K562 (cell line): ENCODE data around the gene CARD11. TPM values are rescaled to one million over a fixed set of nuclear protein-coding genes. Genes with fewer than 3 reads are reported as not detected.
A peak's percentile ranks its signal among the peaks of the same experiment; 100 is the strongest.

Experiments
- ATAC-seq: fragments of 200-7000 bp; cut with Tn5 transposase; 3 replicates; pipeline ENCODE4 v1.9.1; 2020; ENCODE audit warnings: moderate library complexity
- BruUV-seq: library from RNA; stranded (reverse); fragments of 400-500 nt; replicated peaks from 2 replicates; lab custom pipeline; 2021; lab: Mats Ljungman, UMichigan
- CTCF ChIA-PET: fragments of 300-600 bp; formaldehyde crosslinking; extraction: SDS; loops from one replicate; lab custom pipeline; 2021; ENCODE audit warnings: low intra/inter-chr PET ratio; lab: Yijun Ruan, JAX
- POLR2A ChIA-PET: fragments of 300-600, 350-650 bp; sonication (Branson Sonifier 250); formaldehyde crosslinking; extraction: SDS; loops from one replicate; lab custom pipeline; 2021; ENCODE audit warnings: antibody characterized with exemption, inconsistent platforms; lab: Yijun Ruan, JAX
- DNase-seq, 4 experiments: peaks; one replicate each; pipeline versions ENCODE4 v3.0.0 to v3.0.0-alpha.2; 2011 to 2018; ENCODE audit warnings: low spot score in 3 of 4, mixed read lengths in 3 of 4; ENCODE audit errors: extremely low read depth in 1 of 4
- FAIRE-seq: peaks from 2 replicates; lab custom pipeline; 2011; peaks lifted over from hg19 to GRCh38; lab: Jason Lieb, UNC
- H2AFZ ChIP-seq: 2 replicates; pipeline ENCODE4 v1.6.0; 2011; ENCODE audit warnings: low read depth, low read length, control low read depth, inconsistent platforms
- H3K27ac ChIP-seq: fragments of 200-600 bp; 3 replicates; pipeline ENCODE4 v1.8.0; 2011; ENCODE audit warnings: low read depth, mild to moderate bottlenecking, control low read depth, inconsistent platforms, low read length, moderate library complexity, mixed read lengths; ENCODE audit errors: extremely low read depth
- H3K27me3 ChIP-seq, 2 experiments: fragments of 300-600 bp in 1 of 2; 2 replicates in 1 of 2; 3 replicates in 1 of 2; pipeline versions ENCODE4 v1.6.0 to v1.8.0; 2011; ENCODE audit warnings: inconsistent platforms in 2 of 2, low read length in 2 of 2, mild to moderate bottlenecking in 1 of 2, mixed read lengths in 1 of 2, moderate library complexity in 1 of 2; ENCODE audit not compliant: control insufficient read depth in 2 of 2, insufficient read depth in 2 of 2
- H3K36me3 ChIP-seq: fragments of 300-600 bp; 3 replicates; pipeline ENCODE4 v1.8.0; 2011; ENCODE audit warnings: mild to moderate bottlenecking, low read length, inconsistent platforms; ENCODE audit not compliant: control insufficient read depth, insufficient read depth
- H3K4me1 ChIP-seq, 2 experiments: fragments of 200-600 bp in 1 of 2; replicated peaks in 1 of 2; 2 replicates in 1 of 2; 3 replicates in 1 of 2; pipeline versions ENCODE4 v1.5.1 to v1.8.0; 2011; ENCODE audit warnings: inconsistent platforms in 2 of 2, low read length in 2 of 2, mild to moderate bottlenecking in 1 of 2, mixed read lengths in 1 of 2, moderate library complexity in 1 of 2; ENCODE audit not compliant: control insufficient read depth in 2 of 2, insufficient read depth in 2 of 2
- H3K4me2 ChIP-seq: 2 replicates; pipeline ENCODE4 v1.6.1; 2011; ENCODE audit warnings: low read length, control low read depth, inconsistent platforms, mixed read lengths; ENCODE audit not compliant: insufficient read depth
- H3K4me3 ChIP-seq: fragments of 200-600 bp; sonication (generic), shearing (Covaris generic); 2 replicates; pipeline ENCODE4 v1.5.1; 2016; ENCODE audit warnings: control low read depth, inconsistent platforms
- H3K79me2 ChIP-seq: fragments of 200-600 bp; 3 replicates; pipeline ENCODE4 v1.8.0; 2011; ENCODE audit warnings: low read length, inconsistent platforms; ENCODE audit not compliant: control insufficient read depth, insufficient read depth
- H3K9ac ChIP-seq, 2 experiments: 2 replicates each; pipeline versions ENCODE4 v1.6.0 to v1.6.1; 2011; ENCODE audit warnings: low read depth in 2 of 2, low read length in 2 of 2, control low read depth in 1 of 2, inconsistent platforms in 1 of 2, mild to moderate bottlenecking in 1 of 2, mixed read lengths in 1 of 2; ENCODE audit not compliant: insufficient read depth in 1 of 2
- H3K9me1 ChIP-seq: one replicate; pipeline ENCODE4 v1.6.0; 2011; ENCODE audit warnings: inconsistent platforms, mild to moderate bottlenecking, low read length, moderate library complexity; ENCODE audit not compliant: control insufficient read depth, insufficient read depth
- H3K9me3 ChIP-seq: replicated peaks from 2 replicates; pipeline ENCODE4 v1.5.1; 2011; ENCODE audit warnings: low read depth, low read length, inconsistent platforms; ENCODE audit not compliant: control insufficient read depth, insufficient read depth
- H4K20me1 ChIP-seq: replicated peaks from 2 replicates; pipeline ENCODE4 v1.6.1; 2011; ENCODE audit warnings: low read length, inconsistent platforms, mixed read lengths; ENCODE audit not compliant: control insufficient read depth, insufficient read depth
- EHMT2 ChIP-seq: fragments of 450-650 bp; IDR thresholded peaks from 2 replicates; pipeline ENCODE4 v1.6.1; 2018; ENCODE audit warnings: antibody characterized with exemption
- ELF4 ChIP-seq: fragments of 450-650 bp; formaldehyde crosslinking; IDR thresholded peaks from 2 replicates; pipeline ENCODE4 v1.4.0; 2022; ENCODE audit warnings: missing genetic modification characterization
- ESRRA ChIP-seq: fragments of 450-650 bp; IDR thresholded peaks from 2 replicates; pipeline ENCODE4 v1.6.1; 2014; ENCODE audit warnings: low read depth, mild to moderate bottlenecking, moderate library complexity, borderline replicate concordance
- GATAD2A ChIP-seq: fragments of 450-650 bp; IDR thresholded peaks from 2 replicates; pipeline ENCODE4 v1.6.1; 2017
- RBM34 ChIP-seq: fragments of 200-400 bp; formaldehyde crosslinking; IDR thresholded peaks from 2 replicates; pipeline ENCODE4 v1.6.1; 2018; ENCODE audit warnings: low read length, borderline replicate concordance; ENCODE audit not compliant: insufficient read depth
- SAFB2 ChIP-seq: fragments of 200-400 bp; formaldehyde crosslinking; IDR thresholded peaks from 2 replicates; pipeline ENCODE4 v1.6.1; 2018; ENCODE audit warnings: borderline replicate concordance, low read length, low read depth, moderate library complexity; ENCODE audit not compliant: severe bottlenecking
- SOX6 ChIP-seq: fragments of 450-650 bp; IDR thresholded peaks from 2 replicates; pipeline ENCODE4 v1.6.1; 2014; ENCODE audit warnings: mild to moderate bottlenecking
- WGBS: fragments of 100-300 bp; shearing (Covaris generic); methylation state at CpG from one replicate; pipeline ENCODE4 v1.1.6; 2016; ENCODE audit warnings: low coverage, mixed read lengths; ENCODE audit not compliant: insufficient coverage; ENCODE audit errors: missing lambda C conversion rate; 5-methylcytosine and 5-hydroxymethylcytosine counted together
- in situ Hi-C: fragments of 300-500 bp; cut with MboI; formaldehyde crosslinking; loops from 4 replicates; pipeline ENCODE4 v1.15.0; 2018; ENCODE audit warnings: inconsistent platforms, mixed read lengths
- intact Hi-C: fragments of 100-400 bp; cut with micrococcal nuclease; formaldehyde crosslinking; loops from 2 replicates; pipeline ENCODE4 v1.14.2; 2022
- polyA plus RNA-seq, 8 experiments: library from polyadenylated mRNA; depleted of rRNA in 4 of 8; stranded (reverse) in 5 of 8; unstranded in 3 of 8; fragments of >200 nt; fragmentation: Nextera tagmentation in 2 of 8; fragmentation: Illumina TruSeq in 1 of 8; extraction: Ambion mirVana in 2 of 8; extraction: Trizol in 1 of 8; gene quantifications; 2 replicates each; pipeline versions ENCODE4 v1.2.1 to v1.2.3, GENCODE V29; 2011 to 2014; ENCODE audit warnings: inconsistent platforms in 1 of 8, missing spikeins in 1 of 8
- total RNA-seq, 7 experiments: library from RNA; depleted of rRNA in 6 of 7; stranded (reverse); fragments of >200 nt in 6 of 7; fragmentation: Illumina TruSeq in 2 of 7; extraction: Trizol in 2 of 7; gene quantifications; 2 replicates each; pipeline versions ENCODE4 v1.2.1 to v1.2.3, GENCODE V29; 2011 to 2021; ENCODE audit warnings: low replicate concordance in 1 of 7
- TF ChIP-seq, protein P1 (sequence below): IDR thresholded peaks from 2 replicates; pipeline ENCODE4 v1.6.1; 2016; ENCODE audit warnings: missing genetic modification characterization, missing compliant biosample characterization
- TF ChIP-seq, protein P2 (sequence below): fragments of 450-650 bp; IDR thresholded peaks from 2 replicates; pipeline ENCODE4 v1.6.1; 2017; ENCODE audit warnings: mild to moderate bottlenecking, moderate library complexity
- TF ChIP-seq, protein P3 (sequence below): fragments of 450-650 bp; IDR thresholded peaks from 2 replicates; pipeline ENCODE4 v1.6.1; 2016; ENCODE audit warnings: missing biosample characterization, missing genetic modification characterization

CARD11 gene
- total and polyA plus RNA-seq, 9 of the 15 experiments (the other 6 are each of a cell fraction or from before 2014, with no cell fraction given) = 0.07 to 12.8 (median 5.7) TPM

- no peak overlapping the region for H3K4me2 ChIP-seq
- in situ Hi-C loops (no loop called here), intact Hi-C loops (no loop called here)
- H3K4me1 ChIP-seq = peaks cover 0 to 12% of the 10 kb centered on the region in 2 experiments; a peak in 2 of 5 replicates
- H3K9me1 ChIP-seq = no peaks in the 10 kb centered on the region
- ChIA-PET CTCF (no interaction called here), POLR2A (interaction anchor here (0.6 kb wide), 1 partner anchor 251 kb away, joined by 4 read pairs; no protein-coding TSS in a partner anchor)
- FAIRE-seq (no peak), DNase-seq (no peak), ATAC-seq (no peak)
- no peaks in the 10 kb centered on the region for H3K36me3 ChIP-seq
- no peak overlapping the region for H3K4me3 ChIP-seq
- H2AFZ ChIP-seq = no peak overlapping the region
- WGBS = 21% methylated on average over 8 of the region's 10 CpGs
- no peaks in the 10 kb centered on the region for H4K20me1 ChIP-seq
- H3K9ac ChIP-seq = peak overlapping the region in 1 of 2 experiments; percentile 35; a peak in 1 of 4 replicates
- BruUV-seq = no TSS peak
- peaks cover 0 to 10% of the 10 kb centered on the region in 2 experiments; a peak in 3 of 5 replicates for H3K27me3 ChIP-seq
- no peak overlapping the region for H3K27ac ChIP-seq
- H3K9me3 ChIP-seq = no peaks in the 10 kb centered on the region
- no peaks in the 10 kb centered on the region for H3K79me2 ChIP-seq
- TF ChIP-seq SAFB2 (no peak), ESRRA (0 out of 2 replicates have a peak, but pooled peaks have one; percentile 10)
These were observed 147.5 kb downstream of the CARD11 start for GRCh38 chr7:2896131-2896530.

DNA sequence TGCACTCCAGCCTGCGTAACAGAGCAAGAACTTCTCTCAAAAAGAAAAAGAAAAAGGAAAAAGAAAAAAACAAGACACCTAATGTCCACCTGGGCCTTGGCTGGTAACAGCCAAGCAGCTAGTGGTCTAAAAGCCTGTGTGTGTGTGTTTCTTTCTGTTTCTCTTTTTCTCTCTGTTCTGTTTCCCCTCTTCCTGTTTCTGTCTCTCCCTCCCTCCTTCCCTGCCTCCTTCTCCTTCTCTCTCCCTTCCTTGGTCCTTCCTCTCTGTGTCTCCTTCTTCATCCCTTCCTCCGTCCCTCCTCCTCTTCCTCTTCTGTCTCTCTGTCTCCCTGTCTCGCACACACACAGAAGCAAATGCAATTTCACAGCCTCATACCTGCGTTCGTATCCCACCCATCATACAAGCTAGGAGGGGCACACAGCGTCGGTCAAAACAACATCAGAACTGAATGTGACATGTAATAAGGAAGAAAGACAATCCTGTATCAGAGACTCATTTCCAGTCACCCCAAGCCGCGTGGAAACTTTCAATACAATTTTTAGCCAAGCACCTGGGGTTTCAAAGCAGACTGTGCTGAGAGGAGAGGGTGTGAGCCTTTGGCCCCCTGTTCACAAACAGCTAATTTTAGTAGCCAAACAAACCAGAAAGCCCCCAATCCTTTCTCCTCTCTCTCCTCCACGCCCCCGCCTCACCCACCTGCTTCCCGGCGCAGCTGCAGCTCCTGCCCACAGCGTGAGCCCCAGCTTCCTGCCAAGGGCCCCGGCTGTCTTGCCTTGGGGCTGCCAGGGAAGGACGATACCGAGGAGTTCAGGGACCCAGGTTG is 149.3 kb downstream of the CARD11 start:
- in situ Hi-C loops (no loop called here), intact Hi-C loops (no loop called here)
- H3K4me2 ChIP-seq = no peak overlapping the region
- H3K9ac ChIP-seq = peak overlapping the region in 1 of 2 experiments; percentile 20; a peak in 1 of 4 replicates
- peaks cover 0 to 12% of the 10 kb centered on the region in 2 experiments; a peak in 2 of 5 replicates for H3K4me1 ChIP-seq
- FAIRE-seq = no peak
- H3K9me3 ChIP-seq = no peaks in the 10 kb centered on the region
- POLR2A ChIA-PET = interaction anchor here (0.5 to 2.1 kb wide), 4 partner anchors 10 to 1826 kb away, joined by 3 to 7 read pairs (median 3); no protein-coding TSS in a partner anchor
- H2AFZ ChIP-seq = no peak overlapping the region
- H3K9me1 ChIP-seq = no peaks in the 10 kb centered on the region
- no peak for DNase-seq
- peaks cover 3 to 20% of the 10 kb centered on the region in 2 experiments; a peak in 3 of 5 replicates for H3K27me3 ChIP-seq
- no peak overlapping the region for H3K4me3 ChIP-seq
- H4K20me1 ChIP-seq = no peaks in the 10 kb centered on the region
- no peak; the same call in 2 of the 3 replicates for ATAC-seq
- BruUV-seq = no TSS peak
- H3K27ac ChIP-seq = no peak overlapping the region
- CTCF ChIA-PET = no interaction called here
- WGBS = 11% methylated on average over 16 of the region's 17 CpGs
- H3K79me2 ChIP-seq = no peaks in the 10 kb centered on the region
- no peaks in the 10 kb centered on the region for H3K36me3 ChIP-seq
- TF ChIP-seq EHMT2 (no peak), RBM34 (no peak), ELF4 (0 out of 2 replicates have a peak, but pooled peaks have one; percentile 6), GATAD2A (0 out of 2 replicates have a peak, but pooled peaks have one; percentile 36), SOX6 (no peak)
- TF ChIP-seq, protein P1, sequence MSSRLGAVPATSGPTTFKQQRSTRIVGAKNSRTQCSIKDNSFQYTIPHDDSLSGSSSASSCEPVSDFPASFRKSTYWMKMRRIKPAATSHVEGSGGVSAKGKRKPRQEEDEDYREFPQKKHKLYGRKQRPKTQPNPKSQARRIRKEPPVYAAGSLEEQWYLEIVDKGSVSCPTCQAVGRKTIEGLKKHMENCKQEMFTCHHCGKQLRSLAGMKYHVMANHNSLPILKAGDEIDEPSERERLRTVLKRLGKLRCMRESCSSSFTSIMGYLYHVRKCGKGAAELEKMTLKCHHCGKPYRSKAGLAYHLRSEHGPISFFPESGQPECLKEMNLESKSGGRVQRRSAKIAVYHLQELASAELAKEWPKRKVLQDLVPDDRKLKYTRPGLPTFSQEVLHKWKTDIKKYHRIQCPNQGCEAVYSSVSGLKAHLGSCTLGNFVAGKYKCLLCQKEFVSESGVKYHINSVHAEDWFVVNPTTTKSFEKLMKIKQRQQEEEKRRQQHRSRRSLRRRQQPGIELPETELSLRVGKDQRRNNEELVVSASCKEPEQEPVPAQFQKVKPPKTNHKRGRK = peak; percentile 80
- TF ChIP-seq, protein P2, sequence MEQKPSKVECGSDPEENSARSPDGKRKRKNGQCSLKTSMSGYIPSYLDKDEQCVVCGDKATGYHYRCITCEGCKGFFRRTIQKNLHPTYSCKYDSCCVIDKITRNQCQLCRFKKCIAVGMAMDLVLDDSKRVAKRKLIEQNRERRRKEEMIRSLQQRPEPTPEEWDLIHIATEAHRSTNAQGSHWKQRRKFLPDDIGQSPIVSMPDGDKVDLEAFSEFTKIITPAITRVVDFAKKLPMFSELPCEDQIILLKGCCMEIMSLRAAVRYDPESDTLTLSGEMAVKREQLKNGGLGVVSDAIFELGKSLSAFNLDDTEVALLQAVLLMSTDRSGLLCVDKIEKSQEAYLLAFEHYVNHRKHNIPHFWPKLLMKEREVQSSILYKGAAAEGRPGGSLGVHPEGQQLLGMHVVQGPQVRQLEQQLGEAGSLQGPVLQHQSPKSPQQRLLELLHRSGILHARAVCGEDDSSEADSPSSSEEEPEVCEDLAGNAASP = no peak
- TF ChIP-seq, protein P3, sequence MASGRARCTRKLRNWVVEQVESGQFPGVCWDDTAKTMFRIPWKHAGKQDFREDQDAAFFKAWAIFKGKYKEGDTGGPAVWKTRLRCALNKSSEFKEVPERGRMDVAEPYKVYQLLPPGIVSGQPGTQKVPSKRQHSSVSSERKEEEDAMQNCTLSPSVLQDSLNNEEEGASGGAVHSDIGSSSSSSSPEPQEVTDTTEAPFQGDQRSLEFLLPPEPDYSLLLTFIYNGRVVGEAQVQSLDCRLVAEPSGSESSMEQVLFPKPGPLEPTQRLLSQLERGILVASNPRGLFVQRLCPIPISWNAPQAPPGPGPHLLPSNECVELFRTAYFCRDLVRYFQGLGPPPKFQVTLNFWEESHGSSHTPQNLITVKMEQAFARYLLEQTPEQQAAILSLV (tag) = no peak
